Nucleus accumbens (tissue), 56 donors: ENCODE measurements around the gene ST8SIA5.

ENCODE experiments used
- DNase-seq, 56 donors: peaks; one replicate each; lab custom pipeline; 2025; lab: John Stamatoyannopoulos, UW

ST8SIA5 gene

DNA sequence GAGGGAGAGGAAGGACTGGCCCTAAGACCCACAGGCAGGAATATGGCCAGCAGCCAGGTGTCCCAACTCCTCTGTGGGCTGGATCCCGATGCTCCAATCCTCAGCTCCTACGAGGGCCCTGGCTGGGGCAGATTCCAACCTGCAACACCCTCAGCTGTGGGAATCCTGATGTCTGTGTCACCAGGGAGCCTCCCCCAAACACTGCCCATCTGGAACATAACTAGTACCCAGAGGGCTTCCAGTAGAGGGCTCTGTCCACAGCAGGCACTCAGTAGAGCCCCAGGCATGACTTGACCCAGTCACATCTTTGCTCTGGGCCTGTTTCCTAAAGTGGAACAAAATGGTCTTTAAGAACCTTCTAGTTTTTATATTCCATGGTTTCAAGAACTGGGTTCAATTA lies 79.2 kb downstream of the ST8SIA5 start:
- DNase-seq = no peak

DNA sequence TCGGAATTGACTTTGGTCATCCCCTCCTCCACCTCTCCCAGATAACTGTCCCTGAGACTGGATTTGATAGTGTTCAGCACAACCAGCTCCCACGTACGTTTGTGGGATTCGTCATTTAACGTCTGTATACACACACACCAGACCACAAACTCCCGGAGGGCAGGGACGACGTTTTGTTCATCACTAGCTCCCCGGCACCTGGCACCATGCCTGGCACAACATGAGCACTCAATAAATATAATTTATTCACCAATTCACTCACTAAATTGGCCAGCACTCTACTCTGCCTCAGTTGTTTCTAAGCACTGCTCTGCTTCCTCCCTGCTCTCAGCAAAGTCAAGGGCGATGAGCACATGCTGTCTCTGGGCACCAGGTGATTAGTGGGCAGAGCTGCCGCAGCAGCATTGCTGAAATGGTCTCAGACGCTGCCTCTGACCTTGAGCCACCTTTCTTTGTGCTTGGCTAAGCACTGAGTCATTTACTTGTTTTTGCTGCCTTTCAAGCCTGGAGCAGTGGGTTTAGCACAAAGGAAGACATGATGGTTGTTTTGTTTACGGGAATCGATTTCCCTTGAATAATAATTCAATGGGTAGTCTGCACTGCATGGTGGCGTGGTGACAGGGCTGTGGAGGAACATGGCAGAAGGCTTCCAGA lies 80.5 kb downstream of the ST8SIA5 start:
- no peak for DNase-seq

DNA sequence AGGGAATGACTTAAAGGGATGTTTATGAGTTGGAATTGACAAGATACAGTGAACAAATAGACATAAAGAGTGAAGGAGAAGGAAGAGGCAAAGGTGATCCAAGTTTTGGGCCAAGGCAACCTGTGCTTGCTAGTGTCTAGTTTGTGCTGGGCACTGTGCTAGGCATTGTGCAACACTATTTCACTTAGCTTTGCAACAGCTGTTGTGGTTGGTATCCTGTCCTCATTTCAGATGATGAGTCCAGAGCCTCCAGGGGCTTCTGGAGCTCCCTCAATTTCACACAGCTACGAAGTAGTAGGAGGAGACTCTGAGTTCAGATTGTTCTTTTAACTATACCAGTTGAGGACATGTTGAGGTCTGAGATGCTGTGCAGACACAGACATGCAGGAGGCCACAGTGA lies 81.7 kb downstream of the ST8SIA5 start:
- no peak for DNase-seq

DNA sequence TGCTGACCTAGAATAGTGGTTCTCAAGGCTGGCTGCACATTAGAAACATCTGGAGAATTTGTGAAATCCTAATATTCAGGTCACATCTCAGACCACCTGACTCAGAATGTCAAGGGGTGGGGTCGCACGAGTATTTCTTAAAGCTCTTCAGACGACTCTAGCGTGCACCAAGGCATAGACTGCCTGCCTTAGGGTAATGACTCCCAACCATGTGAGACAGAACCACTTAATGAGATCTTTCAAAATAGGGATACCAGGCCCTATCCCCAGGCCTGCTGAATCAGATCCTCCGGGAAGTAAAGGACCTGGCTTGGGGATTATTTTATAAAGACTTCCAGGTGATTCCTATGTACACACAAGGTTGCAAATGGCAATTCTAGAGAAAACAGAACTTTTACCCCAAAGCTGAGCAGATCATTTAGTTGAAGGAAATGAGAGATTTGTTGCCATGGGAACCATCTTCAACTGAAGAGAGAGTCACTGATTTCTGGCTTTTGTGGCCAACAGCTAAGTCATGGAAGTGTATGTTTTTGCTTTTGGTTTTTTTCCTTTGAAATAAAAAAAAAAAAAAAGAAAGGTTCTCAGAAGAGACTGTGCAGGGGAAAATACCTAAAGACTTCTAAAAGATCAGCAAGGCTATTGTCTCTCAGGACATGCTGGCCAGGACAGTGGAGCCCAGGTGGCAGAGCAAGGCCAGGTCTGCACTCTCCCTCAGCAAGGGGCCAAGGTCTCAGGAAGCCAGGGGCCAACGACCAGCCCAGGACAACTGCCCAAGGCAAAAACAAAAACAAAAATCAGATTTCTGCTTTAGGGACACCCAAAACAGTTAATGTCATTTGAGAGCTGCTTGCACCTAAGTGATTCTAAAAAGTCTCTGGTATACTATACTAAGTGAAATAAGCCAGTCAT lies 84.5 kb downstream of the ST8SIA5 start:
- DNase-seq = no peak

- DNase-seq = no peak
These were observed 88.2 kb downstream of the ST8SIA5 start for GRCh38 chr18:46668694-46669093.

DNA sequence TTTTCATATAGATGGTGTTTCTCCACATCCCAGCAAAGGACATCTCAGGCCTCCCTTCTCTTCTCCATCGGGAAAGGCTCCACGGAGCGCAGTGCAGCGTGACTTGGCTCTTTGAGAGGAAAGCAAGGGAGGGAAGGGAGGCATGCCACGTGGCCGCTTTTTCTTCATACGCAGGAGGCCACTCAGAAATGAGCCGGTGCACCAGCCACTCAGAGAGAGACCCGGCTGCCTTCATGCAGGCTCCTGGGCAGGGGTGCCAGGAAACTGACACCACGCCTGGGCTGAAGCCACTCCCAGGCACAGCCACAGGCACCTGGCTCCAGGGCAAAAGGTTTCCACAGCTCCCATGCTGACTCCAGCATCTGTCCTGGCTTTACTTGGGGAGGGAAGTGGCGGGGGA lies 88.7 kb downstream of the ST8SIA5 start:
- peak in 2 of 56 donors; percentile 5 to 10 for DNase-seq

GRCh38 chr18:46663539-46663938 lies 93.3 kb downstream of the ST8SIA5 start:
- DNase-seq = no peak

- peak in 54 of 56 donors; percentile 6 to 90 (median 70) for DNase-seq
These were observed 95.7 kb downstream of the ST8SIA5 start for GRCh38 chr18:46660957-46661749.

DNA sequence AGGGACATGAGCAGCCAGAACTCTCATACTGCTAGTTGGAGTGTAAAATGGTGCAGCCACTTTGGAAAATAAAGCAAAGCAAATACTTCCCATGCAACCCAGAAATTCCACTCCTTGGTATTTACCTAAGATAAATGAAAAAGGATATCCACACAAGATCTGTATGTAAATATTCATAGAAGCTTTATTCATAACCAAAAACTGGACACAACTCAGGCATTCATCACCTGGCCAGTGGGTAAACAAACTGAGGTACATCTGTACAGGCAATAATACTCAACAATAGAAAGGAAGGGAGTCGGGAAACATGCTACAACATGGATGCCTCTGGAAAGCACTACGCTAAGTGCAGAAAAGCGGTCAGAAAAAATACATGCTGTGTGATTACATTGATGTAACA lies 97.4 kb downstream of the ST8SIA5 start:
- DNase-seq = no peak

DNA sequence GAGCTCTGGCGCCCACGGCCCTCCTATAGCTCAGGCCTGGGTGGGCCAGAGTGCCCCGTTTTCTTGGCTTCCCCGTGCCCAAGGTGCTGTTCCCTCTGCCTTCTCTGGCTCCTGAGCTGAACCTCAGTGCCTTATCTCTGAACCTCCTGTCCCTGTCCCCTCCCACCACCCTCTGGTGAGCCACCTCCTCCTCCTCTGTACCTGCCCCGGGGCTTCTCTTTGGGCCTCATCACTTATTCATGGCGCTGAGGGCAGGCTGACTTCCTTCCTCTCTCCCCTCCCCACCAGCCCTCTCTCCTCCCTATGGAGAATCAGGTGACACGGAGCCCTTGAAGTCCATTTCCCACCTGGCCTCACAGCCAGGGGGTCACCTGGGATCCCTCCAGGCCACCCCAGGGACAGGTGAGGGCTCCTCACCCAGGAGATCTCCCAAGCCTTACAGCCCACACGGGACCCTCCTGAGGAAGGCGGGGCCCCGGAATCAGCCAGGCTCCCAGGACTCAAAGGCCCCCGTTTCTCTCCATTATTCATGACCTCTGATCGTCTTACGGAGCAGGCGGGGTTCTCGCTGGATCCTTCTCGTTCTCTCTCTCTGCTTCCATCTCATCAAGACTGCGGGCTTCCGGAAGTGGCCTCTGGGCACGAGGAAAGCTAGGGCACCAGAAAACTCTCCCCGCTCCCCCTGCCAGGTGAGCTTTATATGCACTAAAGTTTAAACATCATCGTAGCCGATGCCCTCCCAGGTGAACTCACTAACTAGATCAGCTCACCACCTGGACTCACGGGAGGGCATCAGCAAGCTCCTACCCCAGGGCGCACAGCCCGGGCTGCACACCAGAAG lies 99.5 kb downstream of the ST8SIA5 start, which contains the start of gene LOXHD1:
Gene LOXHD1, minus strand, starts transcription at position 106 of the 841 bp plus-strand sequence. CDS start 187 bp downstream, outside the sequence.
- no peak for DNase-seq

DNA sequence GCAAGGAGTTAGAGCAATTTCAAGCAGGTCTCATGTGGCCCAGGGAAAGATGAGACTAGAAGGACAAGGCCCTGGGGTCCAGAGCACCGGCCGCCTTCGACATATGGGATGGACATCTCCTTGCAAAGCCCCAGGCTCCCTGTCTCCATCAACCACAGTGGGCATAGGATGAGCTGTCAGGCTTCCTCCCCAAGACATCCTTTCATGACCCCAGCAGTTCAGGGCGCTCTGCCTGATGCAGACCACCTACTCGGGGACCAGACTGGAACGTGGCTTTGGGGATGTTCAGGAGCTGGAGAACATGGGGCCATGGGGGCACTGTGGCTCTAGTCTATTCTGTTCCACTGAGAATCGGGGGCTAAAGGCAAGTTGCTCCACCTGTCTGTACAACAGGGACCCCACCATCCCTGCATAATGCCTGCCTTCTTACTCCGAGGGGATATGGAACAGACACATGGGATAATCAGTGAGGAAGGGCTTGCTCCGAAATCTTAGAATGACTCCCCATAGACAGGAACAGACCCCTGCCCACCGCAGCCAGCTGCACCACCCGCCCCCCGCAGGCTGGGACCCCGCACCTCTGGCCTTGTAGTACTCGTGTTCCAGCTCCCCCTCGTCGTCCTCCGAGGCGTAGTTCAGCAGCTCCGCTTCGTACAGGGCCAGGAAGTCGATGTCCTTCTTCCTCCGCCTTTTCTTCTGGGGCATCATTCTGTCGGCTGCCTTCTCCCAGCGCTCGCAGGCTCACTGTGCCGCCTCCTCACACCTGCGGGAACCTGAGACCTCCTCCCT lies 100.3 kb downstream of the ST8SIA5 start:
- DNase-seq = no peak

DNA sequence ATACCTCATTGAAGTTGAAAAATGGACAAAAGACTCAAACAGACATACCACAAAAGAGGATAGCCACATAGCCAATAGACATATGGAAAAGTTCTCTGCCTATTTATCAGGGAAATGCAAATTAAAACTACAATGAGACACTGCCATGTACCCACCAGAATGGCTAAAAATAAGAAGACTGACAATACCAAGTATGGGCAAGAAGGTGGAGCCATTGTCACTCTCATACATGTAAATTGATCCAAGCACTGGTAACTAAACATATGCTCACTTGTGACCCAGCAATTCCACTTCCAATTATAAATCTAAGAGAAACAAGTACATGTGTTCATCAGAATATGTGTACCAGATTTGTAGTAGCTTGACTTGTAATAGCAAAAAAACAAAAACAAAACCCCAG lies 104.5 kb downstream of the ST8SIA5 start:
- DNase-seq = no peak

GRCh38 chr18:46650681-46651080 lies 106.2 kb downstream of the ST8SIA5 start:
- DNase-seq = no peak

GRCh38 chr18:46649071-46649862 lies 107.6 kb downstream of the ST8SIA5 start:
- no peak for DNase-seq

GRCh38 chr18:46646468-46646867 lies 110.4 kb downstream of the ST8SIA5 start:
- DNase-seq = no peak

DNA sequence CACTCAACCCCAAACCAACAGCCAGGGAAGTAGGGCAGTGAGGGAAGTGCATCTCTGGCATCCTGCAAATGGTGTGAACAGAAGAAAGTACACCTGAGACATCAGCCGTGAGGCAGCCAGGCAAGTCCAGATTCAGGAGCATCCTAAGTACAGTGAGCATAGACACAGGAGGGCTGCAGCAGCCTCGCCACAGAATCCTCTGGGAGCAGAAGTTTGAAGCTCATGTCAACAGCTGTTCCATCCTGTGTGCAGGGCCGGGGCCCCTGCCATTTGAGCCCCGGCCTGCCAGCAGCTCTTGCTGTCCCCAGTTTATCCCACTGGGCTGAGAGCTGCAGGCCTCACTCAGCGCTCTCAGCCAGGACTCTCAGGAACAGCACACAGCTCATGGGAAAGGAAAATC lies 114.3 kb downstream of the ST8SIA5 start:
- no peak for DNase-seq

DNA sequence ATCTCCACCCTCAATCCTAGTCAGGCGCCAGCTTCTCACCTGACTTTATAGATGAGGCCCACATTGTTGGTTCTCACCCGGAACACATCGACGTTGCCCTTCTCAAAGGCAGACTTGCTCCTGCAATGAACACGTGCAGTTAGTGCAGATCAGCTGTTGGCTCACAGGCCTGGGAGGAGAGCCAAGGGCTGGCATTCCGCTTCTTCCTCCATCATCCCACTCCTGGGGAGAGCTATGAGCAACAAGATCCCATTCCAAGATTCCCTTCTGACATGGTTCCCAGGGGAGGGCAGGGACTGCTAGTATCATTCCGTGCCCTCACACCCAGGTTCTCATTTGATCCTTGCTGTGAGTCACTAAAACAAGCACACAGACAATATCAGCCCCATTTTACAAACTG lies 114.9 kb downstream of the ST8SIA5 start:
- DNase-seq = no peak

DNA sequence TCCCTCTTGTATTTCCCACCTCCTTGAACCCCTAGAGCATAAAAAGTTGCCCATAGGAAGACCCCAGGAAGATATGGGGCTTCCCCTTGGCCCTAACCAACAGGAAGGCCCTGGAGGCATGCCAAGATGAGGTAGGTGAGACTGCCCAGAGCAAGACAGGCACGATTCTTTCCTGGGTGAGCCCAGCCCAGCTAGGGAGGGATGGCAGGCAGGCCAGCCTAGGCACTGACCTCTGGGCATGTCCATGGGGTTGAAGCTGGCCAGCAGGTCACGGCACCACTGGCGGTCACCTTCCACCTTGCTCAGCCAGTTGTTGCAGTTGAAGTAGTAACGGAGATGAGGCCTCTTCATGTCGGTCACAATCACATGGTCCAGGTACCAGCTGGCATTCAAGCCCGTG lies 117.5 kb downstream of the ST8SIA5 start:
- no peak for DNase-seq
